Bone marrow (tissue), 2 donors: Measurements from ENCODE around the gene CHODL.

Source experiments
- DNase-seq, 2 donors: peaks; one replicate each; lab custom pipeline; 2025; lab: John Stamatoyannopoulos, UW

CHODL gene

GRCh38 chr21:18289876-18290275 lies 45.2 kb downstream of the CHODL start:
- DNase-seq: no peak

DNA sequence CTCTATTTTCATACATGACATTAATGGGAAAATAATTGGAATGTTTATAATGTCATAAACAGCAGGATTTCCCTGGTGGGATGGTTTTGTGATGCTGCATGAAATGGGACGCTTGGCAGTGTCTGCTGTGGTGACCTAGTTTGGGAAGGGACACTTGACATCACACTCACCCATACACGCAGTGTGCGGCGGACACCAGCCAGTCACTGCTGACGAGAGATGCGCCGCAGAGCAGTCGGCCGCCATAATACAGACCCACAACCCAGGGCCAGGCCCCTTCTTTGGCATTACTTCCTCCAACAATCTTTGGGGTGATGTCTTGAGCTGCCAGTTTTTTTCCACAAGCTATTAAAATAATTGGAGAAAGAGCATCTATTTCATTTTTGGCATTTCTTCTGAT lies 49.5 kb downstream of the CHODL start:
- DNase-seq: no peak

GRCh38 chr21:18298228-18298627 lies 53.6 kb downstream of the CHODL start:
- no peak for DNase-seq
